Natural killer cell (primary cell): ENCODE results near the gene NTRK2. TPM values are rescaled to one million over a fixed set of nuclear protein-coding genes. Genes with fewer than 3 reads are reported as not detected.

Source experiments
- ATAC-seq, 3 donors: fragments of 150-1000 bp in 2 of 3; fragments of 200-7000 bp in 1 of 3; cut with Tn5 transposase; 1 replicate in 1 of 3; 2 replicates in 2 of 3; pipeline ENCODE4 v1.10.0; 2021; ENCODE audit warnings: mild to moderate bottlenecking in 2 of 3, moderate library complexity in 2 of 3
- DNase-seq, 2 donors: peaks; one replicate each; pipeline versions ENCODE4 v3.0.0 to v3.0.0-alpha.2; 2013 to 2021; ENCODE audit warnings: mixed read lengths in 1 of 2
- H3K27ac ChIP-seq: one replicate; pipeline ENCODE4 v1.5.1; 2013; ENCODE audit warnings: mild to moderate bottlenecking, low read length
- H3K27me3 ChIP-seq: one replicate; pipeline ENCODE4 v1.6.1; 2013; ENCODE audit warnings: low read length; ENCODE audit not compliant: control insufficient read depth, insufficient read depth
- H3K36me3 ChIP-seq: one replicate; pipeline ENCODE4 v1.6.1; 2013; ENCODE audit warnings: low read length; ENCODE audit not compliant: control insufficient read depth, insufficient read depth
- H3K4me1 ChIP-seq: one replicate; pipeline ENCODE4 v1.6.1; 2013; ENCODE audit warnings: low read length; ENCODE audit not compliant: control insufficient read depth, insufficient read depth
- H3K4me3 ChIP-seq: one replicate; pipeline ENCODE4 v1.5.1; 2013; ENCODE audit warnings: low read length
- H3K9me3 ChIP-seq: one replicate; pipeline ENCODE4 v1.6.1; 2013; ENCODE audit warnings: low read length; ENCODE audit not compliant: control insufficient read depth, insufficient read depth
- H3K27ac Mint-ChIP-seq, 2 donors: one replicate each; pipeline ENCODE4 v1.8.0; 2022; ENCODE audit warnings: mild to moderate bottlenecking in 2 of 2, mixed read lengths in 2 of 2, moderate library complexity in 1 of 2
- H3K27me3 Mint-ChIP-seq, 2 donors: one replicate each; pipeline ENCODE4 v1.8.0; 2022; ENCODE audit warnings: low read depth in 2 of 2, mixed read lengths in 2 of 2
- H3K36me3 Mint-ChIP-seq: one replicate; pipeline ENCODE4 v1.8.0; 2022; ENCODE audit warnings: mixed read lengths
- H3K4me1 Mint-ChIP-seq, 2 donors: one replicate each; pipeline ENCODE4 v1.8.0; 2022; ENCODE audit warnings: mixed read lengths in 2 of 2
- H3K4me3 Mint-ChIP-seq: one replicate; pipeline ENCODE4 v1.8.0; 2022; ENCODE audit warnings: mild to moderate bottlenecking, moderate library complexity, mixed read lengths
- H3K9me3 Mint-ChIP-seq, 2 donors: one replicate each; pipeline ENCODE4 v1.8.0; 2022; ENCODE audit warnings: mixed read lengths in 2 of 2
- CTCF ChIP-seq: fragments of 200-600 bp; IDR thresholded peaks from one replicate; pipeline ENCODE4 v1.8.0; 2022; ENCODE audit warnings: antibody characterized with exemption
- WGBS: methylation state at CpG from one replicate; pipeline ENCODE4 v1.1.7; 2013; ENCODE audit warnings: missing lambda C conversion rate; ENCODE audit not compliant: insufficient coverage; 5-methylcytosine and 5-hydroxymethylcytosine counted together
- intact Hi-C: fragments of 100-400 bp; cut with micrococcal nuclease; formaldehyde crosslinking; loops from one replicate; pipeline ENCODE4 v1.14.2; 2022
- total RNA-seq, 4 donors: library from RNA; stranded (reverse); fragments of 120-200 nt in 1 of 4; gene quantifications; one replicate each; pipeline versions ENCODE4 v1.2.3 to v1.2.4, GENCODE V29; 2013 to 2022

Gene NTRK2
- total RNA-seq, 3 donors from 2014 or later (not counting 1 experiment from before 2014, with no cell fraction given) = 0.08 TPM; not detected in 2

DNA sequence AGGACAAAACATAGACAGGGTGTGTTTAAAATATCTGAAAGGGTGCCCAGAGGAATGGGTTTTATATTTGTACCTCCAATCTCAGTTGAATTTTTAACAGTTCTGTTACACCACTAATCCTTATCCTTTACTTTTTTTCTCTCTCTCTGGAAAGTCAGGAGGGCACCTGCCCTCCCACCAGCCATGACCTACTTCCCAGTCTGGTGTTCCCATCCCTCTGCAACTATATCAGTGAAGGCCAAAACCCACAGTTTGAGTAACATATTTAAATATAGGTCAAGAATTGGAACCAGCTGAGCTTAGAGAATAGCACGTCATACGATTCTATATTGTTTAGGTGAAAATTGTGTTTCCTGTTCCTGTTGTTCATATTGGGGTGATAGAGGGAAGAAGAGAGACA is 229.8 kb downstream of the NTRK2 start:
- H3K9me3 Mint-ChIP-seq = no peaks in the 10 kb centered on the region
- peaks cover 0 to 5% of the 10 kb centered on the region in 2 donors for H3K27me3 Mint-ChIP-seq
- intact Hi-C loops = no loop called here
- no peak for TF ChIP-seq CTCF
- no peaks in the 10 kb centered on the region for H3K27me3 ChIP-seq
- no peak for DNase-seq
- H3K4me1 ChIP-seq = no peaks in the 10 kb centered on the region
- H3K27ac ChIP-seq = no peak overlapping the region
- ATAC-seq = no peak
- H3K4me1 Mint-ChIP-seq = no peaks in the 10 kb centered on the region
- no peak overlapping the region for H3K4me3 Mint-ChIP-seq
- H3K36me3 ChIP-seq = no peaks in the 10 kb centered on the region
- no peak overlapping the region for H3K27ac Mint-ChIP-seq
- no peaks in the 10 kb centered on the region for H3K9me3 ChIP-seq
- WGBS = 88% methylated on average over 2 of the region's 2 CpGs
- H3K4me3 ChIP-seq = no peak overlapping the region
- H3K36me3 Mint-ChIP-seq = no peaks in the 10 kb centered on the region

DNA sequence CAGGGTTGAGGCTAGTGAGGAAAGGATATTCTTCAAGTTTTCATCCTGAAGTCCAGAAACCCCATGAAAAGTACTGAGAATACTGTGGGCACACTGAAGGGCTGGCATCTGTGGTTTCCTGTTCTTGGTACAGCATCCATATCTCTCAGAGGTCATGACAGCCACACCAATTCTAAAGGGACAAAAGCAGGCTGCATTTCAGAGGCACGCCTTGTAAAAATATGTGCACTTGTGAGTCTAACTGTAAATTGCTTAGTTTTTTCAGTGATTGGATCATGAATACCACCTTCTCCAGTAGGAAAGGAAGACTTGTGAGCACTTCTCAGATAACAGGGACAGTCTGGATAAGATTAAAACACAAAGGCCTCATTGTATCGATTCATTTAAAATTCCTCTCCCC is 230.9 kb downstream of the NTRK2 start:
- no peaks in the 10 kb centered on the region for H3K9me3 Mint-ChIP-seq
- no peak for DNase-seq
- WGBS = 83% methylated on average over 1 of the region's 2 CpGs
- no peak overlapping the region for H3K4me3 Mint-ChIP-seq
- Histone ChIP-seq H3K4me3 (no peak overlapping the region), H3K36me3 (no peaks in the 10 kb centered on the region), H3K9me3 (no peaks in the 10 kb centered on the region), H3K4me1 (no peaks in the 10 kb centered on the region), H3K27ac (no peak overlapping the region), H3K27me3 (no peaks in the 10 kb centered on the region)
- H3K27ac Mint-ChIP-seq = no peak overlapping the region
- H3K4me1 Mint-ChIP-seq = no peaks in the 10 kb centered on the region
- TF ChIP-seq CTCF = no peak
- intact Hi-C loops = no loop called here
- H3K27me3 Mint-ChIP-seq = peaks cover 7 to 10% of the 10 kb centered on the region in 2 donors
- H3K36me3 Mint-ChIP-seq = no peaks in the 10 kb centered on the region
- ATAC-seq = no peak

DNA sequence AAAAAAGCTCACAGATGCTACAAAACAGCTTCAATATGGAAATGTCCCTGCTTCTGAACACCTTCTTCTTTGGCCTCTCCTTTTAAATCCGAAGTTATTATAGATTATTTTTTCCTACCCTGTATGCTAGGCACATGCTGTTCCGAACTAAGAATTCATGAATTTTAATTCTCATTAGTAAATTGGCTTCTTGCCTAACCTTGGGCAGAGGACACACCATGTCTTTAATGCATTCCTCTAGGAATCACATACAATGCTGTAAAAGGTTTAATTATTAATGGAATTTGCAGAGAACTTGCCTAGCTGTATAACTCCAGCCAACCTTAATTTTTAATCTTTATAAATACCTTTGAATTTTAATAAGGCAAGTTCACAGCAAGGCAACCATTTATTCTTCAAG is 234.4 kb downstream of the NTRK2 start:
- Histone ChIP-seq H3K4me3 (no peak overlapping the region), H3K27me3 (no peaks in the 10 kb centered on the region), H3K36me3 (no peaks in the 10 kb centered on the region), H3K9me3 (no peaks in the 10 kb centered on the region), H3K27ac (no peak overlapping the region), H3K4me1 (no peaks in the 10 kb centered on the region)
- Mint-ChIP-seq H3K4me1 (no peaks in the 10 kb centered on the region), H3K36me3 (no peaks in the 10 kb centered on the region), H3K9me3 (no peaks in the 10 kb centered on the region), H3K4me3 (no peak overlapping the region), H3K27ac (no peak overlapping the region), H3K27me3 (peaks cover 15 to 17% of the 10 kb centered on the region in 2 donors)
- ATAC-seq (no peak), DNase-seq (no peak)
- no peak for TF ChIP-seq CTCF
- WGBS = 73% methylated on average over 2 of the region's 2 CpGs
- intact Hi-C loops = no loop called here

GRCh38 chr9:84916769-84917168 is 247.2 kb downstream of the NTRK2 start:
- ATAC-seq (no peak), DNase-seq (no peak)
- no peaks in the 10 kb centered on the region for H3K9me3 Mint-ChIP-seq
- H3K4me1 Mint-ChIP-seq = no peaks in the 10 kb centered on the region
- TF ChIP-seq CTCF = no peak
- no peaks in the 10 kb centered on the region for H3K4me1 ChIP-seq
- intact Hi-C loops = no loop called here
- 75% methylated on average over 1 of the region's 2 CpGs for WGBS
- no peaks in the 10 kb centered on the region for H3K36me3 Mint-ChIP-seq
- no peak overlapping the region for H3K27ac Mint-ChIP-seq
- H3K36me3 ChIP-seq = no peaks in the 10 kb centered on the region
- peaks cover 13 to 33% of the 10 kb centered on the region in 2 donors for H3K27me3 Mint-ChIP-seq
- no peak overlapping the region for H3K4me3 Mint-ChIP-seq
- no peaks in the 10 kb centered on the region for H3K9me3 ChIP-seq
- no peaks in the 10 kb centered on the region for H3K27me3 ChIP-seq
- H3K4me3 ChIP-seq = no peak overlapping the region
- H3K27ac ChIP-seq = no peak overlapping the region
